GM18907 (cell line): ENCODE measurements around the gene STXBP4.
"Not testable (repeated sequence)": the region's sequence is repeated elsewhere in the genome, so short reads cannot be mapped to it uniquely, and the experiment has no call there.

Source experiments
- ATAC-seq: cut with Tn5 transposase; IDR thresholded peaks from one replicate; pipeline ENCODE4 v1.9.1; 2021; ENCODE audit warnings: mild to moderate bottlenecking, moderate library complexity; ENCODE audit not compliant: unreplicated experiment

STXBP4 gene

DNA sequence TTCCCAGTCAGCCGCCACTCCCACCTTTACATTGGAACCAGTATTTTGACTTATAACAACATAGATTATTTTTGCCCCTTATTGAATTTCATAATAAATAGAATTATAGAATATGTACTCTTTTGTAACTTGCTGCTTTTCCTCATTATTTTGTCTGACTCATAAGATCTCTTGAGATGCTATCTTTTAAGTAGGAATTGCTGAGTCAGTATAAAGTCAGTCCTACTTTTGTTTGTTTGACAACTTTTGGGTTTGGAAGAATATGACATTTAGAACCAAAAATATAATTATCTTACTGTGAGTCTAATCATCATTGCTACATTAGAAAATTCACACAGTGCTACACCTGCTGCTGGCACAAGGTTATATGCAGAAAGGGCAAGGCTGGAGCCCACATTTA is 69.7 kb downstream of the STXBP4 start:
- ATAC-seq: no peak

DNA sequence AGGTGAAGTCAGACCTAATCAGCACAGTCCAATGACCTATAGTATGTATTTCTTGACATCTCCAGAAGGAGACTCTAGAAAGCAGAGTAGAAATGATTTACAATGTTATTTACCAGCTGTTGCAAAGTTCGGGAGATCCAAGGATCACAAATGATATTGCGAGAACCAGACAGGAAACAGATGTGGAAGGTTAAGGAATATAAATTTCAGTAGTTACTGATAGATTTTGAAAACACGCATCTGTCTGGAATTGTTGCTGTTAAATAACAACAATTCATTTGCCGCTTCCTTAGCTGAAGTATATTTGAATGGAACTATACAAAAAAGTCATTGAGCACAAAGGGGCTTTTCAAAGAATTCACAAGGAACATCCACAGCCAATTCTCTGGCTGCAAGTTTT is 72.0 kb downstream of the STXBP4 start:
- no peak for ATAC-seq

DNA sequence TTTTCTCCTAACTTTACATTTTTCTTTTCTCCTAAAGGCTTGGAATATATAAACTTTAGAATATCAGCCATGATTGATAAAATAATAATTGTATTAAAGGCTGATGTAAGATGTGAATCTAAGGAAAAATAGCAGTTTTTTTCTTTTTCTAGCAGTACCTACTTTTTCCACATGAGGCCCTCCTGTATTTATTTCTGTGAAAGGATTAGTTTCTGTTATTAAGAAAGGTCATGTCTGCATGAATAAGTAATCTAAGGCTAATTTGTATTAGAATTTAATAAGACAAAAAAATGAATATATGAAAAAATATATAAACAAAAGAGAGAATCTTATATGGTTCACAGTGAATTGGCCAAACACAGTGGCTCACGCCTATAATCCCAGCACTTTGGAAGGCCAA is 85.3 kb downstream of the STXBP4 start:
- ATAC-seq: no peak

DNA sequence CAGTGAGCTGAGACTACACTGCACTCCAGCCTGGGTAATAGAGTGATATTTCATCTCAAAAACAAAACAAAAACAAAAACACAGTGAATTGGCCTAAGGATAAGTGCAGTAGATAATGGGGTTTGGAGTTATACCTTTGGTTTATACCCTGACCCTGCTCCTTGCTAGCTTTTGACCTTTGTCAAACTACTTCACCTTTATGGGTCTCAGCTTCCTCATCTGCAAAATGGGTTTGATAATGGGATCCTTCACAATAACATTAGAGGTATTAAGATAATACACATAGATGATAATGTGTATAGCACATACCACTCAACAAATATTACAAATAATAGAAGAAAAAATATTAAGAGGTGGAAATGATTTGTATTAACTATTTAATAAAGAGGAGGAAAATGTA is 85.9 kb downstream of the STXBP4 start:
- ATAC-seq: no peak

DNA sequence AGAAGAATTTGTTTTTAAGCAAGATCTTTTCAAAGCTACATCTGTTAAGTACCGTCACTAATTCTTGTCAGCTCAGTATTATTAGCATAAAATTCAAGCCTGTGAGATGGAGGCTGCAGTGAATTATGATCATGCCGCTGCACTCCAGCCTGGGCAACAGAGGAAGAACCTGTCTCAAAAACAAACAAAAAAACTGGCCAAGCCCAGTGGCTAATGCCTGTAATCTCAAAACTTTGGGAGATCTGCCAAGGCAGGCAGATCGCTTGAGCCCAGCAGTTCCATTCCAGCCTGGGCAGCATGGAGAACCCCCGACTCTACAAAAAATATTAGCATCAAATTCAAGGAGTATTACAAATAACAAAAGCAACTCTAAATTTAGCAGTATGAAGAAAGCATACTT is 88.0 kb downstream of the STXBP4 start:
- no peak for ATAC-seq

DNA sequence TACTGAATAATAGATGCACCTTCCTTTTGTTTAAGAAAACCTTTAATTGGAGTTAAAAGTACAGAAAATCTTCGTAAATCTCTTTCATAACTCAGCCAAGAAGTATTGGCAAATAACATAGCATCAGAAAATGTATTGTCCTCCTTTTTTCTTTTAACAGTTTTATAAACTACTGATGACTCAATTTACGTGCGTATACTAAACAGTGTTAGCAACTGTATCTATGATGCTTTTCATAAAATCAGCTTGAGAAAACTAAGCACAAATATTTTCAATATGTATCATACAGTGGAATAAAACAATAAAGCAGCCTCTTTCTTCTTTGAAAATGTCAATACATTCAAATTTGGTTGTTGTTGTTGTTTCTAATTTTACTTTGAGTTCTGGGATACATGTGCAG is 88.6 kb downstream of the STXBP4 start:
- ATAC-seq: no peak

DNA sequence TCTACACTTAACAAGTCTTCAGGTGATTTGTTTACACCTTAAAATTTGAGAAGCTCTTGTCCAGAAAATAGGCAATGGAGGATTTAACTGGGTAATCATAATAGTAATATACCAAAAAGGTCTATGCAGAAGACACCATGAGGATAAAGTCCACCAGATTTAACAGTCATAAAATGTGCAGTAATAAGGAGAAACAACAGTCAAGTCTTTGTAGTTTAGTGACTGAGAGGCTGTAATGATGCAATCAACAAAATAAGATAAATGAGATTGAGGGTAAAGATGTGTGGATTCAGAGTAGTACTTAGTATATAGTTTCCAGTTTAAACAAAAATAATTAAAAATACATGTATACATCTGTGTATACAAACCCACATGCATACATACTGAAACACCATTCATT is 91.2 kb downstream of the STXBP4 start:
- ATAC-seq: no peak

DNA sequence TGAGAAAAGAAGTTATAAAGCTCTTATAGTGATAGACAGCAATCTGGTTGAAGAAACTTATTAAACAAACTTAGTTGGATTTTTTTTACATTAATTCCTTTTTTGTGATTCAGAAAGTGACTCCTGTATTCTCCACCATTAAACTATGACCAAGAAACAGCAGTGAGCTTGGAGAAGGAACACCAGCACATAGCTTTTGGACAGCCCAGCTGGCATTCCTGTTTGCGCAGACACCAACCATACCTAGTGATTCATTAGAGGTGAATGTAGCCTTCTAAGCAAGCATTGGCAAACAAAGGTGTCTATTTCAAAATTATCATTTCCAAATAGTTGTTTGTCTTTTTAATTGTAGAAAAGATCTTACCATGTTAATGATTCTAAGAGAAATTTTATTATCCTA is 94.4 kb downstream of the STXBP4 start:
- ATAC-seq: no peak

DNA sequence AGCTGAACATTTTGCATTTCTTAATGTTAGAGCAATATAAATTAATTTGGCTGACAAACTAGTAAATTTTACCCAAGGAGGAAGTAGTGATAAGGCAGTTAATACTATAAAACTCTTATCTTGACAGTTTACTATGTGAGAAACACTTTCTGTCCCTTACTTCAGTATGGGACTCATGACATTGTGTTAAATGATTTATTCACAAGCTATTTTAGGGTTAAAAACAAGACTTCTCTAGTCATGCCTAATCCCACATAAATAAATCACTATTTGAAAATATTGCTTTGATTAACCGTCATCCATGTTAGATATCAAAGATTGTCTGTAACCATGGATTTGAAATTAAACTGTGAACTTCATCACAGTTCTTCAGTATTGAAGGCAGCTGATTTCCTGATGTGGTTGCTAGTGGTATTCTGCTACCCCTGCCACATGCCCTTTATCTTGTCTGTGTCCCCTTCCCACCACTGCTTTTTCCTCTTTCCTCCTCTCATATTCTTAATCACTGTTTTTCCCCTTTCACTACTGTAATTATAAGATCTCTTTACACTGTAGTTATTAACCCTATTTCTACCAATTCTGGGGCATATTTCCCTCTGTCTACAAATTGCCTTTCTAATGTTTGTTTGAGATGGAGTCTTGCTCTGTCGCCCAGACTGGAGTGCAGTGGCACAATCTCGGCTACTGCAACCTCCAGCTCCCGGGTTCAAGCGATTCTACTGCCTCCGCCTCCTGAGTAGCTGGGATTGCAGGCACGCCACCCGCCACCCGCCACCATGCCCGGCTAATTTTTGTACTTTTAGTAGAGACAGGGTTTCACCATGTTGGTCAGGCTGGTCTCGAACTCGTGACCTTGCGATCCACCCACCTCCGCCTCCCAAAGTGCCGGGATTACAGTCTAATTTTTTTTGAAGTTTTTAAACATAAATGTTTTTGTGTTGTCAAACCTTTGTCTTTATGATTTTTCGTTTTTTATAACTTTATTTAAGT is 95.6 kb downstream of the STXBP4 start:
- ATAC-seq: no peak

DNA sequence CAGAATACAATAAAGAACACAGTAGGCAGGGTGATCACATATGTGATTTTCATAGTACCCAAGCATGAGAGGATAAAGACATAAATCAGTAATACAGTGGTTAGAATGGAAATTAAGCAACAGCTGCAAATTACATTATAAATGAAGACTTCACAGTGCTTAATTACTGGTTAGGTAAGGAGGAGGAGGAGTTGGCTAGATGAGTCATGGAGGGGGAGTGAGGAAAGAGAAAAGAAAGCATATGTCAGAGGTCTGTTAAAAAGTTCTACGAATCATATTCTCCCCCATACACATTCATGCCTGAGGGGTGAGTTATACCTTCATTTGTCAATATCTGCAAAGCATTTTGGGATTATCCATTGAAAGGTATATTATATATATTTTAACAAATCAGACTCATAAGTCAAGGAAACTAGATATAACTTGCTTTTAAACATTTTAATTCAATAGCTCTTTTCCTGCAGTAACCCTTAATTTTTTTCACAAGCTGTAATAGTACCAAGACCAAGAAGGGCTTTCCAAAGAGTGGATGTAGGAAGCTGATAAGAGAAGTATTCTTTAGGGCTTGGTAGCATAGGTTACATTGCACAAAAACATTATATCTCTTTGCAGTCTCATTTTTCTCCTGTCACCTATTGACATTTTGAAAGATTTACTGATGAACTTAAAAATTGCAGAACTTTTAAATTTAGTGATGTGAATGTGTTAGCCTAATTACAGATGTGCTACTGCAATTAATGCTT is 99.3 kb downstream of the STXBP4 start:
- ATAC-seq: no peak

DNA sequence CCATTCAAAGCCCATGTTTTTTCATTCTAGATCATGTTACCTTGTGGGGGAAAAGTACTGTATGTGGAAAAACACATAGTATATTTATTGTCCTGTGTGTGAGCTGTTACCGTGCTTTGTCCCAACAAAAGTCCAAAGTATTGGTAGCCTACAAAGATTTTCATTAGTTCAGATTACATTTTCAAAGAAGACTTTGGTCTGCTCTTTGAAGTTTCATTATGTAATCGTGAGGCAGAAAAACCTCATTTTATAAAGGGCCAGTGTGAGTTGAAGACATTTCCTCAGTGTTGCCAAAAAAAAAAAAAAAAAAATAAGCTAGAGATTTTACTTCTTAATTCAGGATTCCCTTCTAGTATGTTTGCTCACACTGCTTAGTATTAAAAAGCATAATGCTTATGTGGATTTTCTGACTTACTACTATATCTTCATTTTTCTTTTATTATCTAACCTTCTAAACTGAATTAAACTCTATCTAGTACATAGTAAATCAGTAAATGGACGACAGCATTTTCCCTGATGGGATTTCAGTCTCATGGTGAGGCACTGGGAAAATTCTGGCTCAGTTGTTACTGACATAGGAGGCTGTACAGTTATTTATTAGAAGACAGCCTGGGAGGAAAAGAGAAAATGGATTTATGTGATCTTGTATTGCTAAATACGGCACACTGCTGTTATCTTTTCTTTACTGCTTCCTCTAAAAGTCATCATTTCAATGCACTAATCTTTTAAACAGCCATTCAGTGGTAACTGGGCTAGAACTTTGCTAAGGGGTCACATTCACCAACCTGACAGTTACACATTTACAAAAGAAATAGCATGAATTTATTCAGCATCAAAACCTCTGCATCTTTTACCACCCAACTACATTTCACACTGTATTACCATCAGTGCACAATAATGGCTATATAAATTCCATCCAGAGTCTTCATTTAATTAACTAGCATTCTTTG is 100.6 kb downstream of the STXBP4 start:
- ATAC-seq: no peak

DNA sequence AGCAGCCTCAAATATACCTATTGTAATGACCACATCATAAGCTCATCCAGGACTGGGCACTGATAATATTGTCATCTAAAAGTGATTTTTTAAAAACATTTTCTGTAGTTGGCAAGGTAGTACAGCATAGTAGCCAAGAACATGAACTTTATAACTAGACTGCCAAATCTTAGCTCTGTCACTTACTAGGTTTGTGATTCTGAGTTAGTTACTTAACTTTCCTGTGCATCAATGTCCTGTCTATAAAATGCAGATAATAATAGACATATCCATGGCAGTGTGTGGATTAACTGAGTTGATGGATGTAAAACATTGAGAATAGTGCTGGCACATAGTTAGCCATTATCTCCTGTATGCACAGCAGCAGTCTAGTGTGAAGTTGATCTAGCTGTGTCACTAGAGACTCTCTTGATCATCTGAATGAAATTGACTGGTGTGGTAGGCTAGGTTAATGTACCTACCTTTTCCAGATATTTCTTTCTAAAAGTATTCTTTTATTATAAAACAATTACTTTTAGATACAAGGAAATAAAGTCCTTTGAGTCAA is 101.5 kb downstream of the STXBP4 start:
- no peak for ATAC-seq

DNA sequence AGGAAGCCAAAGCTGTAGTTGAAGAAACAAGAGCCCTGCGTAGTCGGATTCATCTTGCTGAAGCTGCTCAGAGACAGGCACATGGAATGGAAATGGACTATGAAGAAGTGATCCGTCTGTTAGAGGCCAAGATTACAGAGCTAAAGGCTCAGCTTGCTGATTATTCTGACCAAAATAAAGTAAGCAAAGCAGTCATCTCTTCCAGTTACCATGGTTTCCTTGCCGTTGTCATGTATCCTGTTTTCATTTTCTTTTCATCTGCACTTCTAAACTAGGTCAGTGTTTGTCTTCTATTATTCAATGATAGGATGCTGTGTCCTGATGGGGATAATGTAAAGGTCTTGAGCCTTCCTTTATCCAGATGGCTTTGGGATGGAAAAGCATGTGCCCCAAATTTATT is 104.3 kb downstream of the STXBP4 start:
- no peak for ATAC-seq

DNA sequence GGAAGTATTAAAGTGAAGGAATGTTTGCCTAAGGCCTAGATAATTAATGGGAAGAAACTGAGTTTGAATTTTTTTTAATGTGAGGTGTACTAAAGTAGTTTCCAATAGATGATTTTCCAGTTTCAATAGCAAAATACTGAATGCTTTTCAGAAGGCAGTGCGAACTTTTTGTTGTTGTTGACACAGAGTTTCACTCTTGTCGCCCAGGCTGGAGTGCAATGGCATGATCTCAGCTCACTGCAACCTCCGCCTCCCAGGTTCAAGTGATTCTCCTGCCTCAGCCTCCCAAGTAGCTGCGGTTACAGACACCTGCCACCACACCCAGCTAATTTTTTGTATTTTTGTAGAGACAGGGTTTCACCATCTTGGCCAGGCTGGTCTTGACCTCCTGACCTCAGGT is 104.9 kb downstream of the STXBP4 start:
- ATAC-seq: not testable (repeated sequence)

DNA sequence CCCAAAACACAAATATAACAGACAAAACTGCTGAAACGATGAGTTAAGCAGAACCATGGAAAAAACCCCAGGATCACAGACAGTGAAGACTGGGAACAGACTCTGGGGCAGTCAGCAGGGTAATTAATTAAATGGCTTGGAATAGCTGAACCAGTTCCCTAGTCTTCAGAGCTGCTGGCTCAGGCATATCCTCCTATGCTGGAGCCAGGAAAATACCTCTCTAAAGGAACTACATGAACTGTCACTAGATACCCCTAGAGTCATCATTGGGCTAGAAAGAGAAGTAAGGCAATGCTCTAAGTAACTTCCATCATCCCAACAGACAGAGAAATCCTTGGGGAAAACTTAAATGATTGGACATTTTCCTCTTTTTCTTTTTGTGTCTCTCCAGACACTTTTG is 113.0 kb downstream of the STXBP4 start:
- ATAC-seq: no peak

DNA sequence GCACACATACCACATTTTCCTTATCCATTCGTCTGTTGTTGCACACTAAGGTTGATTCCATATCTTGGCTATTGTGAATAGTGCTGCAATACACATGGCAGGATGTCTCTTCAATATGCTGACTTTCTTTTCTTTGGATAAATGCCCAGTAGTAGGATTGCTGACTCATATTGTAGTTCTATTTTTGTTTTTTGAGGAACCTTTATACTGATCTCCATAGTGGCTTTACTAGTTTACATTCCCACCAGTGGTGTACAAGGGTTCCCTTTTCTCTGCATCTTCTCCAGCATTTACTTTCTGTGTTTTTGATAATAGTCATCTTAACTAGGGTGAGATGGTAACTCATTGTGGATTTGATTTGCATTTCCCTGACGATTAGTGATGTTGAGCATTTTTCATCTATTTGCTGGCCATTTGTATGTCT is 118.1 kb downstream of the STXBP4 start:
- no peak for ATAC-seq

DNA sequence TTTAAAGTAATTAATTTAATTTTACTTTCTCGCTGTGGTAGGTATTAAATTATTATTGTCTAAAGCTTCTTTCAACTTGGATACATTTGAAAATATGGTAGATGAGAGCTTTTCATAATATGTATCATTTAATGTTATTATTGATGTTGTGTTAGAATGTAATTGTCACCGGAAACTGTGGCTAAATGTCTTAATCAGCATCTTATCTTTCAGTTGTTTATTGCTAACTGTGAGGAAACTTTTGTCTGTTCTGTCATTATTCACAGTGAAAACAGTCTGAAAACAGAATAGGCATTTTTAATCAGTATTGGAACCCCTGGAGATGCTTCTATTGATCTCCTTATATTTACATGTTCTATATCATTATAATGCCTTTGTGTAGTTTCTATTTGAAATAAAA is 120.7 kb downstream of the STXBP4 start:
- ATAC-seq: no peak

DNA sequence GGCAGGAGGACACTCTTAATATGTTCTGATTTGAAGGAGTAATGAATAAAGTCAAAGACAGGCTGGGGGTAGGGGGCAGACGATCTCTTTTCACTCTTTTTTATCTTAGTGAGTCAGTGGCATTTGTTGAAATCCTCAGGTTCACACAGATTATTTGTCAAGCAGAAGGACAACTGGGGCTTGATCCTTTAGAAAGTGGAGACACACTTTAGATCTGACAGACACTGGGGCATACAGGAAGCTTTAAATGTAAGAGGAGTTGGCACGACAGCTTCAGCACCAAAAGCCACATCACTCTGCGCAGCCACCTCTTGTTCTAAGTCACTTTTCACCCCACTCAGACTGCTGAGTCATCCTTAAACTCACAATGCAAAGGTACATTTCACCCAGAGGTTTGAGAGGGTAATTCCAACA is 121.5 kb downstream of the STXBP4 start:
- peak; percentile 98 for ATAC-seq

DNA sequence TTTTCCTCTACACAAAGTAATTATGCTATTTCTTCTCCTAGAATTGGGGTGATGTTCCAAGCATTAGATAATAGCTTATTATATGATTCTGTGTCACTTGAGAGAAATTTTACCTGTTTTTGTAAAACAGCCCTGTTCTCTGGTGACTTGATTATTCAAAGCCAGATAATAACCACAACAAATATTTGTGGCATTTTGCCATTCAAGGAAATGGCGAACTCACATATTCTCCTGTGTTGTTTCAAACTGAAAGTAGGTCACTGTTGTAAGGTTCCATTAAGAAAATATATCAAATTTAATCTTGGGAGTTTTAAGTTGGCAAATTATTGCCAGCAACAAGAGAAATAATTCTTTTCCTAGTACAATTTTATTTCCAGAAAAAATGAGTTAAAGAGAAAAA is 124.8 kb downstream of the STXBP4 start:
- no peak for ATAC-seq

DNA sequence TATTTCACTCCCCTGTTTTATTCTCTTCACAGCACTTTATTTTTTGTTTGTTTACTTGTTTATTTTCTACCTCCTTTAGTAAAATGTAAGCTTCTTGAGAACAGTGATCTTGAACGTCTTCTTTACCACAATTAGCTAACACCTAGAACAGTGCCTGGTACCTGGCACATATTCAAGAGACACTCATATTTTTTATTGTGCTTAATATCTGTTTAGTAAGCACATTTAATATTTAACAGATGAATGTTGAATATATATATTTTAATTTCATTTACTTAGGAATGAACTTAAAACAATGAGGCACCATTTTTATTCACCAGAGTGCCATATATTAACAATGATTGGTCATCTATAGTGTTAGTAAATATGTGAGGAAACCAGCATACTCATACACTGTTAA is 130.2 kb downstream of the STXBP4 start:
- no peak for ATAC-seq

DNA sequence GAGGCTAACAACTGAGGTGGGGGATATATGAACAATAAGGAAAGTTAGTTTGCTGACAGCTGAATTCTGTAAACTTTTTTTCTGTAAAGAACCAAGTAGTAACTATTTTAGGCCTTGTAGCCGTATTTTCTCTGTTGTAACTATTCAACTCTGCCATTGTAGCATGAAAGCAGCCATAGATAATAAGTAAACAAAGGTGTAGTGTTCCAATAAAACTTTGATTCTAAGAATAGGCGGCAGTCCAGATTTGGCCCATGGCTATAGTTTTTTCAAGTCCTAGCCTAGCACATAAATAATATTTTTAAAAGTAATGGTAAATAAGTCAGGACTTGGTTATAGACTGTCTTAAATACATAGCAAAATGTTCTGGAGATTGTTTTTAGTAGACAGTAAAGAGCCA is 142.0 kb downstream of the STXBP4 start:
- ATAC-seq: no peak
